Liver (tissue), 9 donors: ENCODE data around the gene ZNRD2. TPM values are rescaled to one million over a fixed set of nuclear protein-coding genes. Genes with fewer than 3 reads are reported as not detected.

Experiments
- DNase-seq: peaks from one replicate; pipeline ENCODE4 v3.0.0-alpha.2; 2017; ENCODE audit warnings: low spot score
- H3K27ac ChIP-seq, 2 donors: one replicate each; pipeline ENCODE4 v1.7.0; 2013; ENCODE audit warnings: inconsistent platforms in 2 of 2, low read length in 2 of 2, control low read depth in 1 of 2, low read depth in 1 of 2, mild to moderate bottlenecking in 1 of 2
- H3K27me3 ChIP-seq, 4 donors: one replicate each; pipeline versions ENCODE4 v1.6.1 to v1.7.0; 2013; ENCODE audit warnings: low read length in 3 of 4, inconsistent platforms in 1 of 4, mild to moderate bottlenecking in 1 of 4, moderate library complexity in 1 of 4; ENCODE audit not compliant: control insufficient read depth in 4 of 4, insufficient read depth in 4 of 4
- H3K36me3 ChIP-seq, 4 donors: one replicate each; pipeline versions ENCODE4 v1.6.1 to v1.7.0; 2013; ENCODE audit warnings: low read length in 3 of 4, mild to moderate bottlenecking in 3 of 4, low read depth in 1 of 4, moderate library complexity in 1 of 4; ENCODE audit not compliant: control insufficient read depth in 4 of 4, insufficient read depth in 3 of 4
- H3K4me1 ChIP-seq, 4 donors: one replicate each; pipeline versions ENCODE4 v1.6.1 to v1.7.0; 2013; ENCODE audit warnings: low read length in 3 of 4, mild to moderate bottlenecking in 3 of 4, moderate library complexity in 1 of 4; ENCODE audit not compliant: control insufficient read depth in 4 of 4, insufficient read depth in 4 of 4
- H3K4me3 ChIP-seq, 3 donors: one replicate each; pipeline versions ENCODE4 v1.6.1 to v1.7.0; 2013; ENCODE audit warnings: low read length in 3 of 3, control low read depth in 1 of 3, low read depth in 1 of 3, mild to moderate bottlenecking in 1 of 3
- H3K9ac ChIP-seq, 2 donors: one replicate each; pipeline ENCODE4 v1.7.0; 2013; ENCODE audit warnings: low read length in 2 of 2, mild to moderate bottlenecking in 2 of 2, moderate library complexity in 2 of 2, control low read depth in 1 of 2, low read depth in 1 of 2
- H3K9me3 ChIP-seq, 4 donors: one replicate each; pipeline versions ENCODE4 v1.6.1 to v1.7.0; 2013; ENCODE audit warnings: low read length in 3 of 4; ENCODE audit not compliant: control insufficient read depth in 4 of 4
- EGR1 ChIP-seq, 2 donors: IDR thresholded peaks; 2 replicates each; pipeline ENCODE4 v1.6.1; 2016 to 2018; ENCODE audit warnings: antibody characterized with exemption in 2 of 2, low read depth in 2 of 2
- FOXA1 ChIP-seq: IDR thresholded peaks from 2 replicates; pipeline ENCODE4 v1.6.1; 2016; ENCODE audit warnings: antibody characterized with exemption
- FOXA2 ChIP-seq: IDR thresholded peaks from 2 replicates; pipeline ENCODE4 v1.6.1; 2016; ENCODE audit warnings: antibody characterized with exemption
- GABPA ChIP-seq, 2 donors: IDR thresholded peaks in 1 of 2; conservative IDR thresholded peaks in 1 of 2; 2 replicates each; pipeline ENCODE4 v1.6.1; 2016; ENCODE audit warnings: antibody characterized with exemption in 2 of 2, mild to moderate bottlenecking in 1 of 2, moderate library complexity in 1 of 2
- HNF4A ChIP-seq, 2 donors: conservative IDR thresholded peaks; 2 replicates each; pipeline ENCODE4 v1.6.1; 2016; ENCODE audit warnings: antibody characterized with exemption in 2 of 2, mild to moderate bottlenecking in 2 of 2
- HNF4G ChIP-seq: IDR thresholded peaks from 2 replicates; pipeline ENCODE4 v1.6.1; 2016; ENCODE audit warnings: antibody characterized with exemption
- JUND ChIP-seq, 2 donors: IDR thresholded peaks; 2 replicates each; pipeline ENCODE4 v1.6.1; 2016; ENCODE audit warnings: antibody characterized with exemption in 2 of 2
- NR2F2 ChIP-seq: IDR thresholded peaks from 2 replicates; pipeline ENCODE4 v1.6.1; 2016; ENCODE audit warnings: antibody characterized with exemption
- RAD21 ChIP-seq, 2 donors: IDR thresholded peaks; 2 replicates each; pipeline ENCODE4 v1.6.1; 2016; ENCODE audit warnings: antibody characterized with exemption in 2 of 2, mild to moderate bottlenecking in 2 of 2
- RXRA ChIP-seq, 2 donors: IDR thresholded peaks; 2 replicates each; pipeline ENCODE4 v1.6.1; 2017 to 2018; ENCODE audit warnings: antibody characterized with exemption in 2 of 2, mild to moderate bottlenecking in 1 of 2
- SP1 ChIP-seq: IDR thresholded peaks from 2 replicates; pipeline ENCODE4 v1.6.1; 2018; ENCODE audit warnings: antibody characterized with exemption, mild to moderate bottlenecking
- TAF1 ChIP-seq: conservative IDR thresholded peaks from 2 replicates; pipeline ENCODE4 v1.6.1; 2016; ENCODE audit warnings: antibody characterized with exemption, mild to moderate bottlenecking
- YY1 ChIP-seq: IDR thresholded peaks from 2 replicates; pipeline ENCODE4 v1.6.1; 2016; ENCODE audit warnings: antibody characterized with exemption, mild to moderate bottlenecking
- WGBS: extraction: QIAGEN DNeasy Blood & Tissue Kit; methylation state at CpG from one replicate; pipeline ENCODE4 v1.1.7; 2013; 5-methylcytosine and 5-hydroxymethylcytosine counted together
- polyA plus RNA-seq, 2 donors: library from polyadenylated mRNA; stranded (reverse) in 1 of 2; unstranded in 1 of 2; fragments of 200-250 nt in 1 of 2; fragments of >200 nt in 1 of 2; fragmentation: Nextera tagmentation in 1 of 2; extraction: Ambion mirVana in 1 of 2; gene quantifications; one replicate each; pipeline versions ENCODE4 v1.2.1 to v1.2.3, GENCODE V29; 2013 to 2015
- total RNA-seq, 2 donors: library from RNA; depleted of rRNA; stranded (reverse); fragments of >200 nt; gene quantifications; one replicate each; pipeline ENCODE4 v1.2.3, GENCODE V29; 2014
- TF ChIP-seq, protein P1 (sequence below): IDR thresholded peaks from 2 replicates; pipeline ENCODE4 v1.6.1; 2016; ENCODE audit warnings: antibody characterized with exemption
- TF ChIP-seq, protein P2 (sequence below): IDR thresholded peaks from 2 replicates; pipeline ENCODE4 v1.6.1; 2016; ENCODE audit warnings: antibody characterized with exemption
- TF ChIP-seq, protein P3 (sequence below): IDR thresholded peaks from 2 replicates; pipeline ENCODE4 v1.6.1; 2016; ENCODE audit warnings: antibody characterized with exemption, mild to moderate bottlenecking
- TF ChIP-seq, protein P4 (sequence below): fragments of 150-350 bp; IDR thresholded peaks from 2 replicates; pipeline ENCODE4 v1.5.1; 2017; ENCODE audit warnings: improper control_type of control experiment, low read depth, low read length; ENCODE audit not compliant: missing input control
- TF ChIP-seq, protein P5 (sequence below): IDR thresholded peaks from 2 replicates; pipeline ENCODE4 v1.6.1; 2016; ENCODE audit warnings: antibody characterized with exemption
- donor health status: healthy.
- donor health status: healthy.
- donor health status: healthy.
- donor health status: healthy.
- donor health status: healthy.

ZNRD2 gene
- total and polyA plus RNA-seq, 4 donors = 18.2 to 39.5 (median 28.0) TPM

DNA sequence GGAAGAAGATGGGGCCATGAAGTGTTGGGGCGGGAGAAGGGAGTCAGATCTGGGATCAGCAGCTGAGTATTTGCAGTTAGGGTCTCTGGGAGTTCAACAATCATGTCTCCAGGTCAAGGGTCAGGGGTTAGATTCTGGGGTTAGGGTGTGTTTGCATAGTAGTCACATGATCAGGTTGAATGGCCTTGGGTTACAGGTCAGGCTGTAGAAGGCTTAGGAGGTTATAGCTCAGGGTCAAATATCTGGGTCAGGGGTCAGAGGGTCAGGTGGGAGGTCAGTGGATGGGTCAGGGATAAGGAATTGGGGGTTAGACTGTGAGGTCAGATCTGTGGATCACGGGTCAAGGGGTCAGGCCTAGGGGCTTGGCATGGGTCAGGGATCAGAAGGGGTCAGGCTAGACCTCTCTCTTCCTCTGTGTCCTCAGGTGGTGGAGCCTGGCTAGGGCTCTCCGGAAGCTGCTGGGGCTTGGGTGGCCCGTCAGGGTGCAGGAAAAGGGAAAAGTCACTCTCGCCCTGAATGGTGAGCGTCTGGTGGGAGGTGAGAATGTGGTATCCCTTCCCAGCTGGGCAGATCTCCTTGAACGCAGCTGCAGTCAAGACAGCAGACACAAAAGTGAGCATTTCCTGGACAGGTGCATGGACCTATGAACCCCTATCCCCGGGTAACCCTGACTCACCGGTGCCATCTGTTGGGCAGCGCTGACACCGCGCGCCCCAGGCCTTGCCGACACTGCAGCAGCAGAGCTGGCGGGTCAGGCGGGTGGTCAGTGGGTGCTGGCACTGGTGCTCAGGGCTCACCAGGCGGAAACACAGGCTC lies 18.5 kb upstream of the ZNRD2 start:
- peak overlapping the region; percentile 82 to 91 for H3K27ac ChIP-seq
- H3K36me3 ChIP-seq = peaks cover 0 to 7% (median 0%) of the 10 kb centered on the region in 4 donors
- no peak overlapping the region for H3K9ac ChIP-seq
- peak overlapping the region in 1 of 3 donors; percentile 3 for H3K4me3 ChIP-seq
- TF ChIP-seq HNF4A (conservative IDR thresholded peaks at IDR 0.05) = peak; percentile 91 to 94
- peak; percentile 70 for TF ChIP-seq SP1
- TF ChIP-seq, protein P1, sequence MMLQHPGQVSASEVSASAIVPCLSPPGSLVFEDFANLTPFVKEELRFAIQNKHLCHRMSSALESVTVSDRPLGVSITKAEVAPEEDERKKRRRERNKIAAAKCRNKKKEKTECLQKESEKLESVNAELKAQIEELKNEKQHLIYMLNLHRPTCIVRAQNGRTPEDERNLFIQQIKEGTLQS = no peak
- TF ChIP-seq JUND (IDR thresholded peaks at IDR 0.05) = peak in 1 of 2 donors; percentile 34
- TF ChIP-seq NR2F2 = peak; percentile 100
- TF ChIP-seq, protein P2, sequence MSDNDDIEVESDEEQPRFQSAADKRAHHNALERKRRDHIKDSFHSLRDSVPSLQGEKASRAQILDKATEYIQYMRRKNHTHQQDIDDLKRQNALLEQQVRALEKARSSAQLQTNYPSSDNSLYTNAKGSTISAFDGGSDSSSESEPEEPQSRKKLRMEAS = no peak
- TF ChIP-seq FOXA2 = peak; percentile 49
- peak; percentile 98 for TF ChIP-seq RXRA (IDR thresholded peaks at IDR 0.05)
- TF ChIP-seq EGR1 (IDR thresholded peaks at IDR 0.05; ENCODE audit: low read depth in 2 of 2) = no peak
- no peak for TF ChIP-seq YY1
- peak in 1 of 2 donors; percentile 46 for TF ChIP-seq GABPA (IDR thresholded peaks at IDR 0.05 in 1 of 2, conservative IDR thresholded peaks at IDR 0.05 in 1 of 2)
- TF ChIP-seq RAD21 (IDR thresholded peaks at IDR 0.05) = peak in 1 of 2 donors; percentile 38
- TF ChIP-seq, protein P3, sequence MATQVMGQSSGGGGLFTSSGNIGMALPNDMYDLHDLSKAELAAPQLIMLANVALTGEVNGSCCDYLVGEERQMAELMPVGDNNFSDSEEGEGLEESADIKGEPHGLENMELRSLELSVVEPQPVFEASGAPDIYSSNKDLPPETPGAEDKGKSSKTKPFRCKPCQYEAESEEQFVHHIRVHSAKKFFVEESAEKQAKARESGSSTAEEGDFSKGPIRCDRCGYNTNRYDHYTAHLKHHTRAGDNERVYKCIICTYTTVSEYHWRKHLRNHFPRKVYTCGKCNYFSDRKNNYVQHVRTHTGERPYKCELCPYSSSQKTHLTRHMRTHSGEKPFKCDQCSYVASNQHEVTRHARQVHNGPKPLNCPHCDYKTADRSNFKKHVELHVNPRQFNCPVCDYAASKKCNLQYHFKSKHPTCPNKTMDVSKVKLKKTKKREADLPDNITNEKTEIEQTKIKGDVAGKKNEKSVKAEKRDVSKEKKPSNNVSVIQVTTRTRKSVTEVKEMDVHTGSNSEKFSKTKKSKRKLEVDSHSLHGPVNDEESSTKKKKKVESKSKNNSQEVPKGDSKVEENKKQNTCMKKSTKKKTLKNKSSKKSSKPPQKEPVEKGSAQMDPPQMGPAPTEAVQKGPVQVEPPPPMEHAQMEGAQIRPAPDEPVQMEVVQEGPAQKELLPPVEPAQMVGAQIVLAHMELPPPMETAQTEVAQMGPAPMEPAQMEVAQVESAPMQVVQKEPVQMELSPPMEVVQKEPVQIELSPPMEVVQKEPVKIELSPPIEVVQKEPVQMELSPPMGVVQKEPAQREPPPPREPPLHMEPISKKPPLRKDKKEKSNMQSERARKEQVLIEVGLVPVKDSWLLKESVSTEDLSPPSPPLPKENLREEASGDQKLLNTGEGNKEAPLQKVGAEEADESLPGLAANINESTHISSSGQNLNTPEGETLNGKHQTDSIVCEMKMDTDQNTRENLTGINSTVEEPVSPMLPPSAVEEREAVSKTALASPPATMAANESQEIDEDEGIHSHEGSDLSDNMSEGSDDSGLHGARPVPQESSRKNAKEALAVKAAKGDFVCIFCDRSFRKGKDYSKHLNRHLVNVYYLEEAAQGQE = peak; percentile 30
- TF ChIP-seq, protein P4, sequence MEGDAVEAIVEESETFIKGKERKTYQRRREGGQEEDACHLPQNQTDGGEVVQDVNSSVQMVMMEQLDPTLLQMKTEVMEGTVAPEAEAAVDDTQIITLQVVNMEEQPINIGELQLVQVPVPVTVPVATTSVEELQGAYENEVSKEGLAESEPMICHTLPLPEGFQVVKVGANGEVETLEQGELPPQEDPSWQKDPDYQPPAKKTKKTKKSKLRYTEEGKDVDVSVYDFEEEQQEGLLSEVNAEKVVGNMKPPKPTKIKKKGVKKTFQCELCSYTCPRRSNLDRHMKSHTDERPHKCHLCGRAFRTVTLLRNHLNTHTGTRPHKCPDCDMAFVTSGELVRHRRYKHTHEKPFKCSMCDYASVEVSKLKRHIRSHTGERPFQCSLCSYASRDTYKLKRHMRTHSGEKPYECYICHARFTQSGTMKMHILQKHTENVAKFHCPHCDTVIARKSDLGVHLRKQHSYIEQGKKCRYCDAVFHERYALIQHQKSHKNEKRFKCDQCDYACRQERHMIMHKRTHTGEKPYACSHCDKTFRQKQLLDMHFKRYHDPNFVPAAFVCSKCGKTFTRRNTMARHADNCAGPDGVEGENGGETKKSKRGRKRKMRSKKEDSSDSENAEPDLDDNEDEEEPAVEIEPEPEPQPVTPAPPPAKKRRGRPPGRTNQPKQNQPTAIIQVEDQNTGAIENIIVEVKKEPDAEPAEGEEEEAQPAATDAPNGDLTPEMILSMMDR = peak; percentile 48
- no peak for TF ChIP-seq TAF1
- TF ChIP-seq, protein P5, sequence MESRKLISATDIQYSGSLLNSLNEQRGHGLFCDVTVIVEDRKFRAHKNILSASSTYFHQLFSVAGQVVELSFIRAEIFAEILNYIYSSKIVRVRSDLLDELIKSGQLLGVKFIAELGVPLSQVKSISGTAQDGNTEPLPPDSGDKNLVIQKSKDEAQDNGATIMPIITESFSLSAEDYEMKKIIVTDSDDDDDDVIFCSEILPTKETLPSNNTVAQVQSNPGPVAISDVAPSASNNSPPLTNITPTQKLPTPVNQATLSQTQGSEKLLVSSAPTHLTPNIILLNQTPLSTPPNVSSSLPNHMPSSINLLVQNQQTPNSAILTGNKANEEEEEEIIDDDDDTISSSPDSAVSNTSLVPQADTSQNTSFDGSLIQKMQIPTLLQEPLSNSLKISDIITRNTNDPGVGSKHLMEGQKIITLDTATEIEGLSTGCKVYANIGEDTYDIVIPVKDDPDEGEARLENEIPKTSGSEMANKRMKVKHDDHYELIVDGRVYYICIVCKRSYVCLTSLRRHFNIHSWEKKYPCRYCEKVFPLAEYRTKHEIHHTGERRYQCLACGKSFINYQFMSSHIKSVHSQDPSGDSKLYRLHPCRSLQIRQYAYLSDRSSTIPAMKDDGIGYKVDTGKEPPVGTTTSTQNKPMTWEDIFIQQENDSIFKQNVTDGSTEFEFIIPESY = no peak
- TF ChIP-seq HNF4G = peak; percentile 73
- TF ChIP-seq FOXA1 = peak; percentile 14
- peaks cover 6 to 38% (median 14%) of the 10 kb centered on the region in 4 donors for H3K4me1 ChIP-seq
- H3K27me3 ChIP-seq = no peaks in the 10 kb centered on the region
- DNase-seq = peak; percentile 81
- H3K9me3 ChIP-seq = no peaks in the 10 kb centered on the region
- 52% methylated on average over 17 of the region's 17 CpGs for WGBS
